GM23248 (cell line): ENCODE results near the gene PARVA.

Experiments
- EZH2 ChIP-seq: fragments of 200-600 bp; sonication (generic); IDR thresholded peaks from 2 replicates; pipeline ENCODE4 v1.6.1; 2018; ENCODE audit warnings: antibody characterized with exemption, mild to moderate bottlenecking; ENCODE audit not compliant: insufficient read depth, poor library complexity, severe bottlenecking
- EZH2phosphoT487 ChIP-seq: fragments of 200-600 bp; sonication (generic); IDR thresholded peaks from 2 replicates; pipeline ENCODE4 v1.6.1; 2018; ENCODE audit warnings: antibody characterized with exemption, moderate library complexity, mild to moderate bottlenecking, low read depth; ENCODE audit not compliant: insufficient read depth

- TF ChIP-seq EZH2 (no peak), EZH2phosphoT487 (no peak)
Observed at GRCh38 chr11:12518606-12519385, 141.4 kb downstream of the PARVA start.
